Dermis blood vessel endothelial cell (primary cell): ENCODE results near the gene KRT33A. TPM values are rescaled to one million over a fixed set of nuclear protein-coding genes. Genes with fewer than 3 reads are reported as not detected.

ENCODE experiments used
- DNase-seq: peaks from one replicate; pipeline ENCODE4 v3.0.0; 2010
- total RNA-seq: library from RNA; depleted of rRNA; stranded (reverse); fragments of >200 nt; gene quantifications from 2 replicates; pipeline ENCODE4 v1.2.3, GENCODE V29; 2014

KRT33A gene
- total RNA-seq, 1 donor from 2014 or later, result not detected

DNA sequence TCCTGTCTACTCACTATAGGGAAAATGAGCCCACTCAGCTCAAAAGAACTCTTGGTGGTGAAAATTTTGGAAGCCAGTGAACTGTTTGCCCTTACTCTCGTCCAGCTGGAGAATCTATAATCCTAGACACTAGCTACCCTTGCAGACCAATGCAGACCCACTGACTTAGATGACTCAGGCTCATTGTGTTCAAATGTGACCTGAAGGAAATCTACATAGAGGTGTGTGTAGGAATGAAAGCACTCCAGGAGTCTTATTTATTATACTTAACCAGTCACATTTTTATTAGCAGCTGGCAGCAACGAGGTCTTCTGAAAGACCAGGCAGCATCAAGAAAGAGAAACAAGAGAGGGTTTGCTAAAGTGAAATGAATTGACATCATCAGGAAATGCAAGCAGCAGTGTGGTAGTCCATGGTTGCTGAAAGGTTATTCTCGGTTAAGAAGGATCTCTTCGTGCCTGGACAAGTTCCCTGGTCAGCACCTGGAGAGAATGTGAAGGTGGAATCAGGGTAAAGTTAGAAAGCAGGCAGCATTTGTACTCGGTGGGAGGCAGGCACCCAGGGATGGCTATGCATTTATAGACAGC lies 49.3 kb downstream of the KRT33A start:
- DNase-seq, result no peak

DNA sequence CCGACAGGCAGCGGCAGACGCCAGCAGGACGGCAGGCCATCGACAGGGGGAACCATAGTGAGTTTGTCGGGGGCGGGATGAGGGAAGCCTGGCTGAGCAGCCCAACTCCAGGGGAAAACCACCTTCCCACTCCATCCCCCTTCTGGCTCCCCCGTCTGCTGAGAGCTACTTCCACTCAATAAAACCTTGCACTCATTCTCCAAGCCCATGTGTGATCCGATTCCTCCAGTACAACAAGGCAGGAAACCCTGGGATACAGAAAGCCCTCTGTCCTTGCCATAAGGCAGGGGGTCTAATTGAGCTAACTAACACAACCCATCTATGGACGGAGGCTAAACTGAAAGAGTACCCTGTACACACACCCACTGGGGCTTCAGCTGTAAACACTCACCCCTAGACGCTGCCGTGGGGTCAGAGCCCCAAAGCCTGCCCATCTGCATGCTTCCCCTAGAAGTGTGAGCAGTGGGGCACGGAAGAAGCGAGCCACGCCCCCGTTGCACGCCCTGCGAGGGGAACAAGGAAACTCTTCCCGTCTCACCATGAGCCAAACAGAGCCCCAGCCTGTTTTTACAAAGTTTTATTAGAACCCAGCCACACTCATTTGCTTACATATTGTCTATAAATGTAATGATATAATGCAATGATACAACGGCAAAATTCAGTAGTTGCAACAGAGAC lies 52.0 kb downstream of the KRT33A start:
- no peak for DNase-seq

DNA sequence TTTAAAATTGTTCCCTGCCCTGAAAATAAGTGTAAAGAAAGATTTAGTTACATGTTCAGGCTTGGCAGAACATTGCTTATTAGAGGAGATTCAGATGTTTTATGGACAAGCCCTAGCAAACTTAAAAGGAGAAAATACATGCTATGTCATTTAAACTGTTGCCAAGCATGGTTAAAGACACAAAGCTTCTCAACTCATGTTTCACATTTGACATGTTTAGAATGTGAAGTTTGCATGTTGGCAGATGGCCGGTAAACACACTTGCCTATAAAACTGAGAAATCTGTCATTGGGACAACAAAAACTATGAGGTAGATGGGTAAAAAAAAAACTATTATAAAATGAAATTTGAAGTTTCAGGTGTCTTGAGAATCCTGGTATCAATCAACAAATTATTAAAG lies 53.8 kb downstream of the KRT33A start:
- DNase-seq, result no peak

Other genes with a start within 250 kb of the KRT33A start
- not detected in 2 replicates for gene KRTAP4-16, start 248.6 kb downstream of the KRT33A start, total RNA-seq
- gene KRTAP4-9, start 245.4 kb downstream of the KRT33A start, total RNA-seq, result not detected in 2 replicates
- not detected in 2 replicates for gene KRTAP4-11, start 232.5 kb downstream of the KRT33A start, total RNA-seq
- gene KRTAP4-12, start 226.6 kb downstream of the KRT33A start, total RNA-seq, result not detected in 2 replicates
- gene KRTAP4-6, start 210.3 kb downstream of the KRT33A start, total RNA-seq, result 0.19 TPM in 1 of 2 replicates, not detected in the other
- not detected in 2 replicates for gene KRTAP4-5, start 201.0 kb downstream of the KRT33A start, total RNA-seq
- gene KRTAP4-4, start 190.1 kb downstream of the KRT33A start, total RNA-seq, result not detected in 2 replicates
- gene KRTAP4-3, start 182.6 kb downstream of the KRT33A start, total RNA-seq, result not detected in 2 replicates
- gene KRTAP4-2, start 172.6 kb downstream of the KRT33A start, total RNA-seq, result not detected in 2 replicates
- gene KRTAP4-1, start 165.9 kb downstream of the KRT33A start, total RNA-seq, result not detected in 2 replicates
- not detected in 2 replicates for gene KRTAP9-1, start 160.9 kb downstream of the KRT33A start, total RNA-seq
- gene KRTAP9-2, start 124.2 kb downstream of the KRT33A start, total RNA-seq, result not detected in 2 replicates
- not detected in 2 replicates for gene KRTAP9-3, start 118.4 kb downstream of the KRT33A start, total RNA-seq
- not detected in 2 replicates for gene KRTAP9-8, start 112.8 kb downstream of the KRT33A start, total RNA-seq
- gene KRTAP9-4, start 101.1 kb downstream of the KRT33A start, total RNA-seq, result not detected in 2 replicates
- not detected in 2 replicates for gene KRTAP9-9, start 95.4 kb downstream of the KRT33A start, total RNA-seq
- gene KRTAP9-6, start 85.5 kb downstream of the KRT33A start, total RNA-seq, result not detected in 2 replicates
- not detected in 2 replicates for gene KRTAP9-7, start 75.1 kb downstream of the KRT33A start, total RNA-seq
- not detected in 2 replicates for gene KRTAP29-1, start 48.0 kb downstream of the KRT33A start, total RNA-seq
- 0.05 TPM in 1 of 2 replicates, not detected in the other for gene KRTAP16-1, start 41.5 kb downstream of the KRT33A start, total RNA-seq
- gene KRTAP17-1, start 35.1 kb downstream of the KRT33A start, total RNA-seq, result not detected in 2 replicates
- not detected in 2 replicates for gene KRT33B, start 19.0 kb upstream of the KRT33A start, total RNA-seq
- gene KRT34, start 31.5 kb upstream of the KRT33A start, total RNA-seq, result 0.51 TPM in 1 of 2 replicates, not detected in the other
- gene KRT31, start 46.8 kb upstream of the KRT33A start, total RNA-seq, result not detected in 2 replicates
- gene KRT37, start 73.8 kb upstream of the KRT33A start, total RNA-seq, result not detected in 2 replicates
- gene KRT38, start 90.2 kb upstream of the KRT33A start, total RNA-seq, result not detected in 2 replicates
- gene KRT32, start 116.6 kb upstream of the KRT33A start, total RNA-seq, result not detected in 2 replicates
- not detected in 2 replicates for gene KRT35, start 130.3 kb upstream of the KRT33A start, total RNA-seq
- gene KRT36, start 139.1 kb upstream of the KRT33A start, total RNA-seq, result 0.14 and 0.17 TPM in 2 replicates
- gene KRT13, start 154.8 kb upstream of the KRT33A start, total RNA-seq, result not detected in 2 replicates
- 0.51 TPM in 2 replicates for gene KRT15, start 168.1 kb upstream of the KRT33A start, total RNA-seq
- gene KRT19, start 177.5 kb upstream of the KRT33A start, total RNA-seq, result 10.7 and 10.9 TPM in 2 replicates
- gene KRT9, start 221.2 kb upstream of the KRT33A start, total RNA-seq, result not detected in 2 replicates
- gene KRT14, start 236.1 kb upstream of the KRT33A start, total RNA-seq, result 0.05 and 0.85 TPM in 2 replicates